Colon (tissue), 2 donors: Measurements from ENCODE around the gene SPATS1.

ENCODE experiments used
- FAIRE-seq: peaks from 2 replicates; lab custom pipeline; 2012; peaks lifted over from hg19 to GRCh38; lab: Jason Lieb, UNC
- donor health status: control.
- donor health status: control.

SPATS1 gene, protein sequence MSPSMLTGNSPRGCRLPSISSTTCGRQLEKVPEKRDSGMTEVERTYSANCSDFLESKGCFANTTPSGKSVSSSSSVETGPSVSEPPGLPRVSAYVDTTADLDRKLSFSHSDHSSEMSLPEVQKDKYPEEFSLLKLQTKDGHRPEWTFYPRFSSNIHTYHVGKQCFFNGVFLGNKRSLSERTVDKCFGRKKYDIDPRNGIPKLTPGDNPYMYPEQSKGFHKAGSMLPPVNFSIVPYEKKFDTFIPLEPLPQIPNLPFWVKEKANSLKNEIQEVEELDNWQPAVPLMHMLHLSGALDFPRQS

DNA sequence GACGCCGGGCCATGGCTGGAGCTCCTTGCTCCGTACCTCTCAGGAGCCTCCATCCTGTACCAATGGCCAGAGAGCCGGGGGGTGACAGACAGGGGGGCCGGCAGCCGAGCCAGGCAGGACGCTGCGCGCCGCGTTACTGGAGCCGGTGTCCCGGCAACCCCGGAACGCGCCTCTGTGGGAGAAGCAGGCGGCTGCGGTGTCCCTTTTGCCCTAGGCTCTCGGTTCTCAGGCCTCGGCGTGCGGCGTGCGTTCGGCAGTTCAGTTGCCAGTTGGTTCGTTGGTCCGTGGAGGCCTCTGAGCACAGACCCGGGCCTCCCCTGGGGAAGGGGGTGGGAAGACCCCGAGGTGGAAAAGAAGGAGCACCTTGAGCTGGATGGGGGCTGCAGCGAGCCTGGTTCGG, at the start of gene SPATS1:
TSS of gene SPATS1 (plus strand) at position 162 of the 400 bp plus-strand sequence. CDS start 446 bp downstream, outside the sequence.
- FAIRE-seq: no peak

DNA sequence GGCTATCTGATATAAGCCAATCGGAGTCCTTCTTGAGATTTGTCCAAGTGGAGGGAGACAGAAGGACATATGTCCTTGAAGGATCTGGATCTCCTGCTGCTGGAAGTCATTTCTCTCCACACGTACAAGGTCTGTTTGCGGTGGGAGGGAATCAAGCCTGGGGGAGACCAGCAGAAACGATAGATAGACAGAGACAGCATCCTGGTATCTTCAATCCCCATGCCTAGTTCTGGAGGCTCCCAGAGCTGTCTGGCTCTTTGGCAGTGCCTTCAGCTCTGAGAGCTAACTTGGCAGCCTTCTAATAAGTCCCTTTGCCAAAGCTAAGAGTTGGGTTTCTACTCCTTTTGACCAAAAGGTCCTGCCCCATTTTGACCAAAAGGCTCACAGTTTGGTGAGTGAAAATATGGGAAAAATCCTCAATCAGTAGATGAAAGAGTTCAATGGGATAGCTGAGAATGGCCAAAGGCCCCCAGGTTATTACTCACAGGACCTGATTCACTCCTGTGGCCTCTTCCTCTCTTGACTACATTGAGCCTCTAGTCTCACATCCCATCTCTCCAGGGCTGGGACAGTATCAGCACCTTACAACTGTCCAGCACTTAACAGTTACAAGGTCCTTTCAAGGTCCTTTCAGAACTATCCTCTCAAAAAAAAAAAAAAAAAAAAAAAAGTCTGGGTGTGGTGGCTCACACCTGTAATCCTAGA, 49.6 kb upstream of the SPATS1 start:
- no peak for FAIRE-seq

DNA sequence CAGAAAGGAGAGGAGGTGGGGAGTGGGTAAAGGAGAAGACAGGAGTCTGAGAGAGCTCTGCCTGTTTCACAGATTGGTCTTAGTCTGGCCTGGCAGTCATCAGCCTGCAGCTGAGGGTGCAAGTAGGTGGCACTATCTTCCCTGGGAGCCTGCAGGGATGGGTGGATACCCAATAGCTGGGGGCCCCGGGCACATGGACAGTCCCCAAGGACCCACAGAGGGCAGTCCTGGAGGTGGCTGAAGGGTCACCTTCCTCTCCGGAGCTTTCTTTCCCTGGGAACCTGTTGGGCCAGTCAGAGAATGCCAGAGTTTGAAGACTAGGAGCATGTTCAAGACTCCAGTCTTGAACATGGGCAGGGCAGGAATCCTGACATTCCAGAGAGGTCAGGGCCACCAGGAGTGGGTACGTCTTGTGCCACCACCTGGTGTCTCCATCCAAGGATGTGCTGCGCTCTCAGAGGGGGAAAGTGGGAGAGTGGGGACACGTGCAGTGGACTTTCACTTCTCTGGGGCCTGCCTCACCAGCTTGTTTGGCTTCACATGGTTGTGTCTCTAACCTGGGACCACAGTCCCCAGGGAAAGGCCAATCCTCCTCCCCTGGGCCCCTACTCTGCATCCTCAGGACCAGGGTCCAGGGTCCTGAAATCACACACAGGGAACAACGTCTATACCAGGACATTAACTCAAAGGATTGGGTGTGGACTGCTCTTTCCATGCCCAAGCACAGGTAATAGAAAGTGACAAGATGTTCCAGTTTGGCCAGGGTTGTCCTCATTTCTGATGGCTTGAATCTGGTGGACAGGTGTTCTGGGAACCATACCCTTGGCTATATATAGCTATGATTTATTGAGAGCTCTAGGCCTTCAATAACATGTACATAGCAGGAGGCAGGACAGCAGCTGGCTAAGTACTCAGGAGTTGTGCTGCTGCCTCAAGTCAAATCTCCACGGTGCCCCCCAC, 47.3 kb upstream of the SPATS1 start:
- FAIRE-seq: no peak

DNA sequence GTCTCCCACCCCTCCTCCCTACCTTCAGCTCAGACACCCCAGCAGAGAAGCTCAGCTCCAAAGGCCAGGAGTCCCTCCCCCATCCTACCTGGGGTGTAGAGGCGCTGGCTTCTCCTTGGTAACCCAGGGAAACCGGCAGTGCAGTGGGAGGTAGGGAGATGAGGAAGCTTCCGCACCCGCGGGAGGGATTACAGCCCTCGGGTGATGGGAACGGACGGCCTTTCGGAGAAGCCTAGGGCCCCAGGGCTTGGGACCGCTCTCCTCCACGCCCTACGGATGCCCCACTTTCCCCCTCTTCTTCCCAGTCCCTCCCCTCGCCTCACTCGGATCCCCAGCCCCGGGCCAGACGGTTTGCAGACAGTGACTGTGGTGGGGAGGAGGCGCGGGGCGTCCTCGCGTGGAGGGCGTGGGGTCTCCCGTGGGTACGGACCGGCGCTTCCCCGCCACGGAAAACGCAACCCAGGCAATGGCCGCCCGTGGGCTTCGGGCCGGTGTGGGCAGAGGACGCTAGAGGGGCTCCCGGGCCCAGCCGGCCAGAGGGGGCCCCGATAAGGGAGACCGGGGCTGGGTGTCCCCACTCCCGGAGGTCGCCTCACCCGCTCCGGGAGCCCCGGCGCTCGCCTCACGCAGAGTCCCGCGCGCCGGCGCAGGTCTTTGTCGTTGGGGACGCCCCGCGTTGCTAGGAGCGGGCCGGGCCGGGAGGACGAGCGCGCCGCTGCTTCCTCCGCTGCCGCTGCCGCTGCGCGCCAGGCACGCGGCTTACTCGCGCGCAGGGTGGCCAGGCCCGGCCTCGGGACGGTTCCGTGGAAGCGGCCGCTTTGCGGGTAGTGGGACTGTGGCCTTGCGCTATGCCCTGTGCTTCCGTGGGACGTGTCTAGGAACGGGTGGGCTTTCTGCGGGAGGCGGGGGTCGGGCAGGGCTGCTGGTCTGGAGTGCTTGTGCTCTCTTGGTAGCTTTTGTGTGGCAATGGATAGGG, 45.1 kb upstream of the SPATS1 start:
- FAIRE-seq: no peak

DNA sequence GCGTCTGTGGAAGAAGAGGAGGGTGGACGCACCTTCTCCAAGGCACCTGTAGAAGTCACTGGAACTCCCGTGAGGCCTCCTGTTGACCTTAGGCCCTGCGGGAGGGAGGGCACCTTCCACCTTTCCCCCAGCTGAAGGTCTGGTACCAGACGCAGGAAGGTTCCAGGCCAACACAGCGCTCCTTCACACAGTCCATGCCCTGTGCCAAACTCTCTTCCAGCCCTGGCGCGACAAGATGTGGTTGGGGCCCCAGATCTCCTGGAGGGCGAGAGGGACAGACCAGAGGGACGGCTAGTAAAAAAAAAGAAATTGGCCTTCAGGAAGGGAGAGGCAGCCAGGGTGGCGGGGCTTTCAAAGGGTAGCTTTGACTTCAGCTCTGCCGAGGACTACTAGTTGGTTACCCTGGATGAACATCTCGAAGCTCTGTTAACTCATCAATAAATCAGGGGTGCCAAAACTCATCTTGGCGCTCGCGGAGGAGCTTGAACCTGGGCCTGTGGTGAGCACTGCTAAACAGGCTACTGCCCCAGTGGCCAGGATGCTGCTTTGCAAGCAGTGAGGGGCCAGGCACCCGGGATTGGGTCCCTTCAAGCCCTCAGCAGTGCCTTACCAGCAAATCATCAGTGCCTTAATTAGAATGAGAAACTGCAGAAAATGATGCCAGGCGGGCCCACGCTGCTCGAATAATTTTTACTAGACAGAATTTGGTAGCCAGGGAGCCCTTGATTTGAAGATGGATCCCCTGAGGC, 44.2 kb upstream of the SPATS1 start:
- no peak for FAIRE-seq

DNA sequence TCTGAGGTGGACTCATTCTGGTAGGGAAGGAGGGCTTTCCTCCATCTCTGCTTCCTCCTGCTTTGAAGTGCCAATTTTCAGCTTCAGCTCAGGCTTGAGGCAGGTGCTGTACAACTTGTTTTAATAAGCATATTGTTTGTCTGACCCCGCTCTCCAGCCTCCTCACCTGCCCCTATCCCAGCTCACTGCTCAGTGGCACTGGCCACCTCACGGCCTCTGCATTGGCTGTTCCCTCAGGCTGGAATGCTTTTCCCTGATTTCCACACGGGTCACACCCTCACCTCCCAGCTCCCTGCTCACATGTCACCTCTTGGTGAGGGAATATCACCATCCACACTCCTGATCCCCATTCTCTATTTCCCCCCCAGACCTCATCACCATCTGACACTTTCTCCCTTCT, 43.6 kb upstream of the SPATS1 start:
- FAIRE-seq: no peak

DNA sequence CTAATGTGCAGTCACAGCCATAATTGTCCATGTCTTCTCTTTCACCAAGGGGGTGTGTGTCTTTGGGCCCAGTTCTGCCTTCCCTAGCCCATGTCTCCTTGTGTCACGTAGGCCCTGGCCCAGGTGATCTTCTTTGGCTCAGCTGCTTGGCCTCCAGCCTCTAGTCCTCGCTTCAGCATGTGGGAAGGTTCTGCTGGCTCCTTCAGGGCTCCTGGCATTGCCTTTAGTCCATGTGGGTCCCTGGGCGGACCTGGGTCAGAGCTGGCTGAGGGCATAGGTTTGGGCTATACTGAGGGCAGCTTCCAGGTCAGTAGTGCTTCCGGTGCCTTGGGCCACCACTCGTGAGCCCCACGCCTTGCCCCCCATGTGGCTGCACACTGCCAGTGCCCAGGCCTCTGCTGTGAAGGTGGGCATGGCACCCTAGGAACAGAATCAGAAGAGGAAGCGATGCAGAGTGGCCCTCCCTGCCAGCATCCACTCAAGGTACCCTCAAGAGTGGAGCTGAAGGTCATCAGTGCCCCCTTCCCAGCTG, 42.1 kb upstream of the SPATS1 start:
- FAIRE-seq: no peak

DNA sequence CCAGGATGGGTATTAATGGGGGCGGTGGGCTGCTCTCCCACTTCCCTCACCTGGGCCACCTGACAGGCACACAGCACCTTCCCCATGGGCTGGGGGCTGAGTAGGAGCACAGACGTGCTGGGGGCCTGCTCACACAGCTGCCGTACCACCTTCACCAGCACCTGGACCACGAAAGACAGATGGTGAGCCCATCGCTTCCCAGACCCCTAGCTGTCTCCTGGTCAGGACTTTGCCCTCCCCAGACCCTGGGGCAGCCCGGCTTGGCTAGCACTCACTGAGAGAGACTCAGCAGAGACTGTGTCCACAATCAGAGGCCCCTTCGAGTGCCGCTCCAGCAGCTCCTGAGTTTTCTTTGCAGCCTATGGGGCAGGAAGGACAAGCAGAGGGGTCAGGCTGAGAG, 41.3 kb upstream of the SPATS1 start:
- no peak for FAIRE-seq

DNA sequence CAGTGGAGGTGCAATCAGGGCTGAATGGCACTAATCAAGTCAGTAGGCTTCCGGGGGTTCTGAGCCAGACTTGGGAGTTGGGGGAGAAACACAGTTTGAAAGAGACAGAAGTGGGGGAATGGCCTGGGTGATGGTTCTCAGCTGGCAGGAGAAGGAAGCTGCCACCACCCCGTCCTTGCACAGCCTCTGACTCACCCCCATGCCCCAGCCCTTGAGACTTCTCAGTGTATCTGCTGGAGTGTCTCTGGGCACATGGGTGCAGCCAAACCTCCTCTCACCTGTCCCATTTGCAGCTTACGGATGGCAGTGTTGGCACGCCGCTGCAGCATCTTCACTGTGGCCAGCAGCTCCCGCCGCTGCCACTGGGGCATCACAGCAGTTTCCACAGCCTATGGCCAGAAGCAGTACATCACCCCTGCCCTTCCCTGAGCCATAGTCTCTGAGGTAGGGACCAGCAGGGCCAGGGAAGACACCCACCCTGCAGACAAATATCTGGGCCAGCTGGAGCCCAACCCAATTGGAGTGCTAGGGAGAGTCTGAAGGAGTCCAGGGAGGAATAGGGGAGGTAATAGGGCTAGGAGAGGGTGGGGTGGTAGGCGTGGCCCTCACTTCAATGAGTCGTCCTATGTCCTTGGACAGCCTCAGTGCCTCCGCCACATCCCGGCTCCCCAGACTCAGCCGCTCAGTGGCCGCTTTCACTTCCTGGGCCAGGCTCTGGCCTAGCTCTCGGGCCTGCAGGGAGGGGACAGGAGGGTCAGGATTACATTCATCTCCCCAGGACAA, 40.5 kb upstream of the SPATS1 start:
- FAIRE-seq: no peak

DNA sequence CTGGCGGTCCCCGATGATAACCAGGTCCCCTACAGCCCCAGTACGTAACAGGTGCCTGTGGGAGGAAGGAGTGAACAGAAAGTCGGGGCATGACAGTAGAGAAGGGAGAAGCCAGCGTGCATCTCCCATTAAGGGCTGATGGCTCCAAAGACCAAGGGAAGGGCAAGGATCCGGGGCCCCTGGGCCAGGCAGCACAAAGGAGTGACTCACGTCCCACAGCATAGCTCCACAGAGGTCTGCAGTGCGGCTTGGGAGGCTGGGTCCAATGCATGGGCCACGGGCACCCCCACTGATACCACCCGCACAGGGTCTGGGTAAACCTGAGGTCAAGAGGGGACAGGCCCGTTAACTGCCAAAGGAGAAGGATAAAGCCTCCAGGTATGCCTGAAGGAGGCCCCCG, 39.6 kb upstream of the SPATS1 start:
- no peak for FAIRE-seq

DNA sequence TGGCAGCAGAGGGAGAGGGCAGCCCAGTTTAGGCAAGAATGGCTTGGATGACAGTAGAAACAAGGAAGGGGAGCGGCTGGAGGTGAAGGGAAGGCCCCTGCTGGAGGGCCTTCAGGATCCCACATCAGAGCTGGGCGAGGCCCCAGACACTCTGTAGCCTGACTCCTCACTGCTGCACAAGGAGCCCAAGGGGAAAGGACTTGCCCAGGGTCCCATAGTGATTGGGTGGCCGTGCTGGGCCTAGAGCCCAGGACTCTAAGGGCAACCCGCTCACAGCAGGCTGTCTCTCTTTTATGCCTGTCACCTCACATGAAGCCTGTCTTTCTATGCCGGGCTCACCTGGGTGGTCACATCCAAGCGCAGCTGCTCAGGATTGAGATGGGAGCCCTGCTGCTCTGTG, 38.6 kb upstream of the SPATS1 start:
- no peak for FAIRE-seq

DNA sequence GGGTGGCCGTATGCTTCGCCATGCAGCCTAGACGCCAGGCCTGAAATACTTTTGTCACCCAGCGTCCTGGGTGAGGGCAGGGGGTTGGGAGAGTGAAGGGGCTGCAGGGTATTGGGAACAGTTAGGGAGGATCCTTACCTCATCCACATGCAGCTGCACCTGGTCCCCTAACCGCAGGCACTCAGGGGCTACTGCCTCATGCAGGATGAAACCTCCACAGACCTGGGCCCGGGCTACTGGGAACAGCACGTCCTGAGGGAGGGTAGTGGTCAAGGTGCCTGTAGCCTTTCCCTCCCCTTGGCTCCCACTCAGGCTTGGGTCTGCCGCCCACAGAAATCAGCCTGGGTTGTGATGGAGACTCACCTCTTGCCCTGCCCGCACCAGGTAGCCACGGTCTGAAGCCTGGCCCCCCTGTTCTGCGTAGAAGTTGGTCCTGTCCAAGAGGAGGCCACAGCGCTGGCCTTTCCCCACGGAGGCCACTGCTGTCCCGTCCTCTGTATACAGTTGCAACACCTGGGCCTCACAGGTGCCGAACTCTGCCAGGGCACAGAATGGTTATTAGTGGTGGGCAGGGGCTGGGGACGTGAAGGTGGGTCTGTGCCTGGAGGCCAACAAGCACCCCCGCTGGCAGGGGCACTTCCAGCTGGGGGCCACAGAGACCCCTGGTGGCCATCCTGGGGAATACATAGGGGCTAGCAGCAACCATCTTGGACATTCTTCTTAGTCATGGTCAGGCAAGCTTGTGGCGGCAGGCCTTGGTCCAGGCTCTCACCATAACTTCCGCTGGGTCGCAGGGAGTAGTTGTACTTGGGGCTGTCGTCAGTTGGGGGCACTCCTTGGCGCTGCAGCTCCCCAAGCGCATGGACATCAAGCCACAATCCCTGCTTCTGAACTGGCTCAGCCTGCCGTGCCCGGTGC, 37.9 kb upstream of the SPATS1 start:
- FAIRE-seq: no peak

DNA sequence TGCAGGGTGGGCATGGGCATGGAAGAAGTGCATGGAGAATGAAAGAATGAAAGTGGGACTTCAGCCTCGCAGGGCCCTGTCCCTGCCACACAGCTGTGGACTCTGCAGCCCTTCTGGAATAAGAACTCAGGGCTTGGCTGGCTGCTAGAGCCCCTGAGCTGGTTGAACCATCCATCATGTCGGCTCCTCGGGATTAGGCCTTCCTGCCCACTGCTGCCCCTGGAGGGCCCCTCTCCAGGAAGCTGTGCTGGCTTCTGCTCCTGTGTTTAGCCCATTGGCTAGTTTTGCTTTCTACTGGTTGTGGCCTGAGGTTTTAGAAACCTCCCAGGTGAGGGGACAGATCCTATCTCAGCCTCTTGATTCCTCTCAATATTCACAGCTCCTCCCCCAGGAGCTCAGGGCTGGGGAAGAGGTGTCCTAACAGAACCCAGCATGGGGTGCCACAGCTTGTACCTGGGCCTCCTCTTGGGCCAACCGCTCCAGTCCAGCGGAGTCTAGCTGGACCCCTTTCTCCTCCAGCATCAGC, 37.2 kb upstream of the SPATS1 start:
- no peak for FAIRE-seq

DNA sequence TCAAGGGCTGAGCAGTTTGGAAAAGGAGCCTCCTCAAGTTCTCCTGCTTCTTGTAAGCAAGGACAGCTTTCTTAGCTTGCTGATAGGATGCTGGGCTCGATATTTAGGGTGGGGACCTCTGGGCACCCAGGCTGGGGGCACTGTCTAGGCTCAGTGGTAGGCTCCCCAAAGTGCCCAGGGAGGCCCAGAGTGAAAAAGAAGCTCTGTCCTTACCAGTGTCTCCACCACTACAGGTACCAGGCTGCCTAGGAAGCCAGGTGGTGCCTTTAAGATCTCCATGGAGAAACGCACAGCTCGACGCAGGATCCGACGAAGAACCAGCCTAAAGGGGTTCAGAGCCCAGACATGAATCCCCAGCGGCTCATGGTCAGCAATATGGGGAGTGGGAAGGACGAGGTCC, 35.7 kb upstream of the SPATS1 start:
- no peak for FAIRE-seq

DNA sequence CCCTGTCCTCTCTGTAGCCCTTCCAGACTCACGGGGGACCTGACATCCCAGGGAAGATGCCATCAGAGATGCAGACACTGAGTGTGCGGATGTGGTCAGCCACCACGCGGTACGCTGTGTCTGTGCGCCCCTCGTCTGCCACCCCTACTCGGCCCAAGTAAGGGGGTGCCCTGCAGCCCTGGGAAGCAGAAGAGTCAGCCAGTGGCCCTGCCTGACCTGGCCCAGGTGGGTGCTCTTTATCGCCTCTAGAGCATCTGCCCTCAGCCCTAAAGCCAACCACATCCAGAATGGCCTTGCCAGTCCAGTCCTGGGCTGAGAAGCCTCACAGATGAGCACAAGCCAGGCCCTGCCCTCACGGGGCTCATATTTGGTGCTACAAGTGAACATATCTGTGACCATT, 35.2 kb upstream of the SPATS1 start:
- FAIRE-seq: no peak

DNA sequence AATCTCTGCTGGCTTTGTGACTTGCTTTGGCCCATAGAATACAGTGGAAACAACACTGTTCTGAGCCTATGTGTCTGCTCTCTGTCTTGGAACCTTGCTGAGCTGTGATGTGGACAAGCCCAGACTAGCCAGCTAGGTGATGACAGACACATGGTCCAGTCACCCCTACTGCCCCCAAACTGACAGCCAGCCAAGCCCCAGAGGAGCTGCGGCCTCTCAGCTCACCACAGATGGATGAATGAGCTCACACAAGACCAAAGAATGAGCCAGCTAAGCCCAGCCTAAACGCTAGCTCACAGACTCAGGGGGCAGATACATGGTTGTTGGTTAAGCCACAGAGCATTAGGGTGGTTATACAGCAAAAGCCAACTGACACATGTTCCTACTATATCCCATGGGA, 33.4 kb upstream of the SPATS1 start:
- FAIRE-seq: no peak

DNA sequence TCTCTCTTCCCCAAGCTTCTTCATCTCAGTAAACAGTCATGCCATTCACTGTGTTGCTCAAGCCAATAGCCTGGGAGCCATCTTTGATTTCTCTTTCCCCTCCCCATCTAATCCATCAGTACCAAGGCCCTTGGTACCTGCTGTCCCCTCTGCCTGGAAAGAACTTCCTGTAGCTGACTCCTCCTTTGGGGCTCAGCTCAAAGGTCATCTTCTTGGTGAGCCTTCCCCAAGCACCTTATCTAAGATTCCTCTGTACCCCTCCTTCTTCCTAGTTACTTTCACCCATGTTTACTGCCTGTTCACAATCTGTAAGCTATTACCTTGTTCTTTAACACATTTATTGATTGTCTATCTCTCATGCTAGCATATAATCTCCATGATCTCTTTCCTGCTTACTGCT, 32.8 kb upstream of the SPATS1 start:
- FAIRE-seq: no peak

DNA sequence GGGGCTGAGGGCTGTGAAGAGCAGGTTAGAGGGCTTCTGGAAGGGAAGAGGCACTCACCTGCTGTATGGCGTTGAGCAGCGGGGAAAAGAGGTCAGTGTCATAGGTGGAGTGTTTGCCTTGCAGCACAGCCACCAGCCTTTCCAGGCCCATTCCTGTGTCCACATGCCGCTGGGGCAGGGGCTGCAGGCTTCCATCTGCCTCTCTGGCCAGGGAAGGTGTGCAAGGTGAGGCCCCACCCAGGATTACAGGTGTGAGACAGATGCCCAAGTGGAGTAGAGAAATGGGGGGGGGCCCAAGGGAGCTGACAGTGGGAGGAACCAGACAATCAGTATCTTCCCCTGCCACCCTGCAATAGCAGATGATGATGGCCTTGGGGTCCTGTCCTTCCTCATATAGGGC, 32.2 kb upstream of the SPATS1 start:
- no peak for FAIRE-seq
